Measurements from ENCODE around the gene NCKAP1. TPM values are rescaled to one million over a fixed set of nuclear protein-coding genes. Genes with fewer than 3 reads are reported as not detected.
A peak's percentile ranks its signal among the peaks of the same experiment; 100 is the strongest.

Gene NCKAP1
- total and polyA plus RNA-seq, 10 of the 15 experiments (the other 5 are each of a cell fraction or from before 2014, with no cell fraction given): 0.11 to 1.5 (median 0.52) TPM

GRCh38 chr2:182951948-182952663, 86.2 kb downstream of the NCKAP1 start:
- H3K4me2 ChIP-seq (ENCODE audit: control insufficient read depth, insufficient read depth): no peak overlapping the region
- 82% methylated on average over 3 of the region's 3 CpGs for WGBS (ENCODE audit: insufficient coverage, insufficient replicate concordance, low lambda C conversion rate, missing lambda C conversion rate)
- H3K36me3 ChIP-seq (ENCODE audit: control insufficient read depth in 2 of 2, insufficient read depth in 2 of 2, low read length in 1 of 2): no peaks in the 10 kb centered on the region
- ATAC-seq: peak; percentile 75
- no peak for DNase-seq (ENCODE audit: low read depth, low spot score)
- H3K79me2 ChIP-seq (ENCODE audit: control insufficient read depth, insufficient read depth, low read length): no peaks in the 10 kb centered on the region
- no peaks in the 10 kb centered on the region for H3K4me1 ChIP-seq (ENCODE audit: control insufficient read depth, insufficient read depth, low read length)
- no peak overlapping the region for H2AFZ ChIP-seq (ENCODE audit: control insufficient read depth, low read depth, low read length)
- no peak overlapping the region for H3K27ac ChIP-seq (ENCODE audit: control insufficient read depth, insufficient read depth)
- no TSS peak for BruUV-seq (replicated peaks)
- CTCF ChIA-PET: interaction anchor here (0.6 to 2.8 kb wide), 2 partner anchors 28 to 769 kb away, joined by 3 to 15 read pairs; no protein-coding TSS in a partner anchor
- H3K4me3 ChIP-seq: no peak overlapping the region
- H4K20me1 ChIP-seq (ENCODE audit: control insufficient read depth, insufficient read depth): no peaks in the 10 kb centered on the region
- H3K27me3 ChIP-seq (replicated peaks in 1 of 2; ENCODE audit: control insufficient read depth in 2 of 2, insufficient read depth in 2 of 2, low read length in 1 of 2): no peaks in the 10 kb centered on the region
- POLR2A ChIA-PET: no interaction called here
- SMC1A ChIA-PET (ENCODE audit: uncharacterized antibody, unreplicated experiment): interaction anchor here (0.7 to 1.1 kb wide), 3 partner anchors 21 to 48 kb away, joined by 3 to 4 read pairs (median 3); no protein-coding TSS in a partner anchor
- in situ Hi-C loops (cut with MboI) (no loop called here), intact Hi-C loops (cut with micrococcal nuclease; ENCODE audit: unreplicated experiment) (no loop called here)
- RAD21 ChIA-PET (ENCODE audit: unreplicated experiment): no interaction called here
- H3K9ac ChIP-seq (ENCODE audit: control insufficient read depth, insufficient read depth, low read length): no peak overlapping the region
- no peaks in the 10 kb centered on the region for H3K9me3 ChIP-seq (replicated peaks; ENCODE audit: control insufficient read depth, insufficient read depth, low read length)
- TF ChIP-seq ESRRA (IDR thresholded peaks at IDR 0.05; ENCODE audit: low read length) (no peak), RUNX3 (IDR thresholded peaks at IDR 0.05; ENCODE audit: low read length) (peak; percentile 75)
- FAIRE-seq: no peak

GRCh38 chr2:182950546-182950945, 87.7 kb downstream of the NCKAP1 start:
- ChIA-PET RAD21 (ENCODE audit: unreplicated experiment) (no interaction called here), SMC1A (ENCODE audit: uncharacterized antibody, unreplicated experiment) (interaction anchor here (0.9 to 1.4 kb wide), 3 partner anchors 9 to 105 kb away, joined by 3 to 4 read pairs (median 3); no protein-coding TSS in a partner anchor), CTCF (interaction anchor here (0.6 to 2.8 kb wide), 3 partner anchors 15 to 29 kb away, joined by 3 to 15 read pairs (median 3); no protein-coding TSS in a partner anchor), POLR2A (no interaction called here)
- Histone ChIP-seq H3K4me3 (no peak overlapping the region), H3K27me3 (replicated peaks in 1 of 2; ENCODE audit: control insufficient read depth in 2 of 2, insufficient read depth in 2 of 2, low read length in 1 of 2) (no peaks in the 10 kb centered on the region), H3K79me2 (ENCODE audit: control insufficient read depth, insufficient read depth, low read length) (no peaks in the 10 kb centered on the region), H3K4me2 (ENCODE audit: control insufficient read depth, insufficient read depth) (no peak overlapping the region), H3K36me3 (ENCODE audit: control insufficient read depth in 2 of 2, insufficient read depth in 2 of 2, low read length in 1 of 2) (no peaks in the 10 kb centered on the region), H3K9ac (ENCODE audit: control insufficient read depth, insufficient read depth, low read length) (no peak overlapping the region), H3K4me1 (ENCODE audit: control insufficient read depth, insufficient read depth, low read length) (no peaks in the 10 kb centered on the region), H4K20me1 (ENCODE audit: control insufficient read depth, insufficient read depth) (no peaks in the 10 kb centered on the region), H3K27ac (ENCODE audit: control insufficient read depth, insufficient read depth) (no peak overlapping the region), H2AFZ (ENCODE audit: control insufficient read depth, low read depth, low read length) (no peak overlapping the region), H3K9me3 (replicated peaks; ENCODE audit: control insufficient read depth, insufficient read depth, low read length) (no peaks in the 10 kb centered on the region)
- no peak for DNase-seq (ENCODE audit: low read depth, low spot score)
- intact Hi-C loops (cut with micrococcal nuclease; ENCODE audit: unreplicated experiment) (no loop called here), in situ Hi-C loops (cut with MboI) (no loop called here)
- no peak for TF ChIP-seq GATAD2B (conservative IDR thresholded peaks at IDR 0.05; ENCODE audit: low read depth)
- no peak for TF ChIP-seq BCL3 (IDR thresholded peaks at IDR 0.05; ENCODE audit: borderline replicate concordance, insufficient read depth, low read depth, low read length, poor library complexity, severe bottlenecking)
- TF ChIP-seq CBX3 (IDR thresholded peaks at IDR 0.05; ENCODE audit: borderline replicate concordance, low read depth): no peak
- no peak for TF ChIP-seq REST (IDR thresholded peaks at IDR 0.05; ENCODE audit: low read depth, low read length)
- TF ChIP-seq SREBF2 (IDR thresholded peaks at IDR 0.05; ENCODE audit: low read length): no peak
- 98% methylated on average over 3 of the region's 3 CpGs for WGBS (ENCODE audit: insufficient coverage, insufficient replicate concordance, low lambda C conversion rate, missing lambda C conversion rate)
- FAIRE-seq: no peak
- no TSS peak for BruUV-seq (replicated peaks)
- no peak for ATAC-seq
